Neural cell (in vitro differentiated cells): Measurements from ENCODE around the gene PIP4K2C.

Source experiments
- CTCF ChIP-seq: fragments of 450-650 bp; IDR thresholded peaks from 2 replicates; pipeline ENCODE4 v1.5.1; 2014; ENCODE audit warnings: antibody characterized with exemption, mild to moderate bottlenecking, moderate library complexity; ENCODE audit not compliant: poor library complexity, severe bottlenecking
- EZH2 ChIP-seq: fragments of 200-600, 300-800 bp; shearing (Covaris generic), sonication (generic); IDR thresholded peaks from 2 replicates; pipeline ENCODE4 v1.6.1; 2014; ENCODE audit warnings: antibody characterized with exemption, low read length, borderline replicate concordance, mild to moderate bottlenecking; ENCODE audit not compliant: insufficient read depth, poor library complexity, severe bottlenecking
- RAD21 ChIP-seq: fragments of 450-650 bp; conservative IDR thresholded peaks from 2 replicates; pipeline ENCODE4 v1.6.1; 2014; ENCODE audit warnings: antibody characterized with exemption, mild to moderate bottlenecking, moderate library complexity

- TF ChIP-seq CTCF: no peak
- no peak for TF ChIP-seq EZH2
- TF ChIP-seq RAD21: no peak
Measured at GRCh38 chr12:57615637-57616036, 24.6 kb downstream of the PIP4K2C start.
